SU-DHL-6 (cell line): ENCODE measurements around the gene BICD1.

Experiments
- H2AFZ ChIP-seq: fragments of 200-600 bp; sonication (generic); 2 replicates; pipeline ENCODE4 v1.6.1; 2014; ENCODE audit warnings: low read depth, mild to moderate bottlenecking, moderate library complexity, mixed read lengths, antibody characterized with exemption, low read length; ENCODE audit not compliant: severe bottlenecking
- H3F3A ChIP-seq: fragments of 200-600 bp; shearing (Covaris generic); 2 replicates; pipeline ENCODE4 v1.6.0; 2016; ENCODE audit warnings: antibody characterized with exemption, mild to moderate bottlenecking; ENCODE audit not compliant: insufficient read depth
- H3K27ac ChIP-seq: fragments of 200-600 bp; sonication (generic); 2 replicates; pipeline ENCODE4 v1.5.1; 2016; ENCODE audit warnings: low read depth, mild to moderate bottlenecking, low read length, moderate library complexity, mixed read lengths
- H3K27me3 ChIP-seq: fragments of 200-600 bp; sonication (generic), shearing (Covaris generic); 2 replicates; pipeline ENCODE4 v1.6.0; 2014; ENCODE audit warnings: mild to moderate bottlenecking, low read length
- H3K36me3 ChIP-seq: fragments of 200-600 bp; sonication (generic); 2 replicates; pipeline ENCODE4 v1.6.1; 2014; ENCODE audit warnings: mild to moderate bottlenecking, low read length, mixed read lengths
- H3K4me2 ChIP-seq: fragments of 300-600, 200-600 bp; shearing (Covaris generic), sonication (generic); 2 replicates; pipeline ENCODE4 v1.6.0; 2014; ENCODE audit warnings: low read length, low read depth, mild to moderate bottlenecking; ENCODE audit not compliant: poor library complexity, severe bottlenecking
- H3K4me3 ChIP-seq: fragments of 200-600 bp; sonication (generic); 2 replicates; pipeline ENCODE4 v1.5.1; 2014; ENCODE audit warnings: antibody characterized with exemption, low read length, mild to moderate bottlenecking, mixed read lengths; ENCODE audit not compliant: insufficient read depth, poor library complexity, severe bottlenecking
- H3K79me2 ChIP-seq: fragments of 200-600 bp; sonication (generic); 2 replicates; pipeline ENCODE4 v1.6.1; 2014; ENCODE audit warnings: mild to moderate bottlenecking, low read length, moderate library complexity; ENCODE audit not compliant: insufficient read depth
- H3K9ac ChIP-seq: fragments of 200-600 bp; sonication (generic); 2 replicates; pipeline ENCODE4 v1.7.0; 2014; ENCODE audit warnings: mild to moderate bottlenecking, low read length
- H3K9me2 ChIP-seq: fragments of 200-600 bp; sonication (generic); replicated peaks from 2 replicates; pipeline ENCODE4 v1.6.1; 2014; ENCODE audit warnings: low read length; ENCODE audit not compliant: insufficient read depth
- H3K9me3 ChIP-seq: fragments of 200-600 bp; sonication (generic); 2 replicates; pipeline ENCODE4 v1.6.1; 2014; ENCODE audit warnings: low read length, mixed read lengths; ENCODE audit not compliant: insufficient read depth
- H4K20me1 ChIP-seq: fragments of 200-600 bp; sonication (generic); 2 replicates; pipeline ENCODE4 v1.6.1; 2014; ENCODE audit warnings: low read depth, mild to moderate bottlenecking, antibody characterized with exemption, low read length, moderate library complexity, mixed read lengths
- CTCF ChIP-seq: fragments of 200-600 bp; sonication (generic); IDR thresholded peaks from one replicate; pipeline ENCODE4 v1.5.1; 2017; ENCODE audit warnings: antibody characterized with exemption, mild to moderate bottlenecking, low read length, moderate library complexity; ENCODE audit not compliant: insufficient read depth, poor library complexity, severe bottlenecking
- EZH2phosphoT487 ChIP-seq: fragments of 200-600 bp; sonication (generic), shearing (Covaris generic); conservative IDR thresholded peaks from 2 replicates; pipeline ENCODE4 v1.6.1; 2018; ENCODE audit warnings: mild to moderate bottlenecking, antibody characterized with exemption, low read length, moderate library complexity, mixed read lengths

Gene BICD1

GRCh38 chr12:32155961-32156529, 49.4 kb downstream of the BICD1 start:
- Histone ChIP-seq H3F3A (peaks cover 5% of the 10 kb centered on the region; the same call in 1 of the 2 replicates), H3K9me2 (no peaks in the 10 kb centered on the region), H3K4me2 (no peak overlapping the region), H3K9me3 (no peaks in the 10 kb centered on the region), H2AFZ (no peak overlapping the region), H3K36me3 (no peaks in the 10 kb centered on the region), H3K4me3 (no peak overlapping the region), H4K20me1 (no peaks in the 10 kb centered on the region), H3K27me3 (no peaks in the 10 kb centered on the region), H3K79me2 (peaks cover 12% of the 10 kb centered on the region; the same call in 1 of the 2 replicates), H3K9ac (no peak overlapping the region), H3K27ac (no peak overlapping the region)
- TF ChIP-seq EZH2phosphoT487: no peak
- TF ChIP-seq CTCF: no peak

- Histone ChIP-seq H3K9me2 (no peaks in the 10 kb centered on the region), H3K36me3 (no peaks in the 10 kb centered on the region), H3K27ac (no peak overlapping the region), H3K9ac (no peak overlapping the region), H3K4me3 (no peak overlapping the region), H3K27me3 (no peaks in the 10 kb centered on the region), H3K4me2 (no peak overlapping the region), H3K9me3 (no peaks in the 10 kb centered on the region), H3K79me2 (peaks cover 12% of the 10 kb centered on the region; the same call in 1 of the 2 replicates), H2AFZ (no peak overlapping the region), H4K20me1 (no peaks in the 10 kb centered on the region), H3F3A (0 out of 2 replicates have a peak, but pooled peaks cover 5% of the 10 kb centered on the region)
- TF ChIP-seq CTCF: no peak
- no peak for TF ChIP-seq EZH2phosphoT487
Observed at GRCh38 chr12:32158525-32158924, 51.9 kb downstream of the BICD1 start.

- no peak overlapping the region for H2AFZ ChIP-seq
- TF ChIP-seq EZH2phosphoT487 (no peak), CTCF (no peak)
- H3K9me3 ChIP-seq: no peaks in the 10 kb centered on the region
- no peaks in the 10 kb centered on the region for H4K20me1 ChIP-seq
- H3K9me2 ChIP-seq: no peaks in the 10 kb centered on the region
- H3F3A ChIP-seq: 0 out of 2 replicates have a peak, but pooled peaks cover 5% of the 10 kb centered on the region
- no peaks in the 10 kb centered on the region for H3K27me3 ChIP-seq
- no peak overlapping the region for H3K27ac ChIP-seq
- no peaks in the 10 kb centered on the region for H3K36me3 ChIP-seq
- H3K79me2 ChIP-seq: peaks cover 12% of the 10 kb centered on the region; the same call in 1 of the 2 replicates
- H3K9ac ChIP-seq: no peak overlapping the region
- no peak overlapping the region for H3K4me2 ChIP-seq
- no peak overlapping the region for H3K4me3 ChIP-seq
Observed at GRCh38 chr12:32159381-32159780, 52.7 kb downstream of the BICD1 start.
